NCI-H69 (cell line): Measurements from ENCODE around the gene HMG20A.

Experiments
- DNase-seq: peaks from one replicate; lab custom pipeline; 2025; lab: John Stamatoyannopoulos, UW

The HMG20A gene

GRCh38 chr15:77478051-77478450, 57.4 kb downstream of the HMG20A start:
- DNase-seq: no peak

- no peak for DNase-seq
Observed at GRCh38 chr15:77479015-77479414, 58.3 kb downstream of the HMG20A start.

GRCh38 chr15:77480859-77481633, 60.4 kb downstream of the HMG20A start:
- no peak for DNase-seq

- peak; percentile 57 for DNase-seq
Observed at GRCh38 chr15:77481670-77482069, 61.0 kb downstream of the HMG20A start.

GRCh38 chr15:77482570-77482969, 61.9 kb downstream of the HMG20A start:
- peak; percentile 2 for DNase-seq

GRCh38 chr15:77483425-77484140, 62.9 kb downstream of the HMG20A start:
- peak; percentile 32 for DNase-seq

- DNase-seq: no peak
Observed at GRCh38 chr15:77484994-77485393, 64.3 kb downstream of the HMG20A start.

GRCh38 chr15:77486542-77487468, 66.1 kb downstream of the HMG20A start:
- DNase-seq: no peak

- DNase-seq: peak; percentile 31
Observed at GRCh38 chr15:77487469-77487842, 66.8 kb downstream of the HMG20A start.

- no peak for DNase-seq
Observed at GRCh38 chr15:77487888-77488287, 67.2 kb downstream of the HMG20A start.

GRCh38 chr15:77489647-77490046, 69.0 kb downstream of the HMG20A start:
- no peak for DNase-seq

- no peak for DNase-seq
Observed at GRCh38 chr15:77493324-77493907, 72.7 kb downstream of the HMG20A start.

GRCh38 chr15:77494073-77494867, 73.6 kb downstream of the HMG20A start:
- no peak for DNase-seq

GRCh38 chr15:77494964-77495363, 74.3 kb downstream of the HMG20A start:
- no peak for DNase-seq

GRCh38 chr15:77495838-77496596, 75.3 kb downstream of the HMG20A start:
- DNase-seq: no peak

- peak; percentile 81 for DNase-seq
Observed at GRCh38 chr15:77496715-77497109, 76.0 kb downstream of the HMG20A start.

GRCh38 chr15:77497110-77497737, 76.5 kb downstream of the HMG20A start:
- peak; percentile 90 for DNase-seq

- no peak for DNase-seq
Observed at GRCh38 chr15:77497942-77498361, 77.3 kb downstream of the HMG20A start.

GRCh38 chr15:77499087-77499760, 78.5 kb downstream of the HMG20A start:
- DNase-seq: no peak
